AG09319 (cell line): ENCODE measurements around the gene HNF1B.
A peak's percentile ranks its signal among the peaks of the same experiment; 100 is the strongest.

Experiments used
- DNase-seq: peaks from one replicate; pipeline ENCODE4 v3.0.0-alpha.2; 2010; ENCODE audit warnings: low read depth; ENCODE audit errors: extremely low read depth
- CTCF ChIP-seq: IDR thresholded peaks from 2 replicates; pipeline ENCODE4 v1.5.1; 2011; ENCODE audit warnings: low read depth, mild to moderate bottlenecking, inconsistent platforms, low read length, moderate library complexity

The HNF1B gene

GRCh38 chr17:37770631-37771518, 26.0 kb upstream of the HNF1B start:
- peak; percentile 85 for TF ChIP-seq CTCF
- DNase-seq = peak; percentile 15

- TF ChIP-seq CTCF = no peak
- no peak for DNase-seq
Measured at GRCh38 chr17:37769050-37769449, 24.2 kb upstream of the HNF1B start.

GRCh38 chr17:37768438-37768837, 23.6 kb upstream of the HNF1B start:
- no peak for TF ChIP-seq CTCF
- no peak for DNase-seq

- TF ChIP-seq CTCF = no peak
- no peak for DNase-seq
Measured at GRCh38 chr17:37766971-37767370, 22.1 kb upstream of the HNF1B start.

GRCh38 chr17:37764383-37764782, 19.5 kb upstream of the HNF1B start:
- no peak for TF ChIP-seq CTCF
- no peak for DNase-seq

GRCh38 chr17:37762666-37763065, 17.8 kb upstream of the HNF1B start:
- TF ChIP-seq CTCF = no peak
- no peak for DNase-seq

- TF ChIP-seq CTCF = no peak
Measured at GRCh38 chr17:37761961-37762360, 17.1 kb upstream of the HNF1B start.

More at GRCh38 chr17:37761961-37762360, 17.1 kb upstream of the HNF1B start:
- no peak for DNase-seq
